HG03571 (cell line): ENCODE results near the gene NREP.

Experiments used
- ATAC-seq: cut with Tn5 transposase; IDR thresholded peaks from one replicate; pipeline ENCODE4 v1.9.1; 2021; ENCODE audit not compliant: unreplicated experiment

Gene NREP

DNA sequence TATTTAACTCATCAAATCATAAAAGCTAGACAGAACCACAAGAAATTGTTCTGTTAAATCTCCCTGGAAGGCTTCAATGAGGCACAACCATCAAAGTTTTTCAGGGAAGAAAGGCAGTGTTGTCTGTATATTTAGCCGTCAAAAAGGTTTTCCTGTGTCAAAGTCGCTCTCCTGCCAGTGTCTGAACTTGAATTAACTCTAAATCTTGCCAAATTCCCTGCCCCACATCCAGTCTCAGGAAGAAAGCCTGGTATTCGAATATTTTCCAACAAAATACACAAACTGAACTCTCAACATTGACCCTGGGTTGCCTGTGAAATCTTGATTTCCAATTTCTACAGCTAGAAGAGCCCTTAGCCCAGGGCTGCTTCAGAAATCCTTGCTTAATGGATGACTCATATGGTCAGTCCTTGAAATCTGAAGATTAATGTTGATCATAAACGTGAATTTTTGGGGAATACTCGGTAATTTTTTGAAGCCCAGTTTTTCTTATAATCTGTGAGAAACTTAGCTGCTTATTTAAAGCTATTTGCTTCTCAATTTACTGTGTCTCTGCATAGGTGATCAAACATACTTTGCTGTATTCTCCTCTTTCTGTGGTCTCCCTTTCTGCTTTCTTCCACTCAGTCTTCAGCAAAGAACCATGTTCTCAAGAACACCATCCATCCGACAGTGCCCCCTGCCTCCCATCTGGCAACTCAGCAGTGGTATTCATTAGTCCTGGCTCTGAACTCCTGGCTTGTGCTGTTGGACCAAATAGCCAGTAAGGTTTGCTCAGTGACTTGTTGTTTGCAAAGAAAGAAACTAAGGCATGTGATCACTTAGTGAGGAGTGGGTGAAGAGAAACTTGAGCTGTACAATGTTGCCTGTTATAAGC is 58.9 kb downstream of the NREP start:
- ATAC-seq = no peak

DNA sequence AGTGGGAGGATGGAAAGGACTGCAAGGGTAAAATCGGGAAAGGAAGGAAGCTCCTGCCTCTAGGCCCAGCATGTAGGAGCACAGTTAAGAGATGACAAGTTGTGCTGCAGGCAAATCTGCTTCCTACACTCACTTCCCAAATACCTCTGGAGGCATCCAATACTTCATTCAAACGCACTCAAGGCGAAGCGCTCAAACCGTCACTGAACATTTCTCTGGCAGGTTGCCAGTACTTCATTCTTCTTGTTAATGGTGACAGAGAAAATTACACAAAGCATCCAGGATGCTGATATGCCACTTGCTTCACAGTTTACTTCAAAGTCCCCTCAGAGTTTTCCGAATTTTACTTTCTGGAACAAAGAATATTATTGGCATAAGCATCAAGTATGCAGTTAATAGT is 59.8 kb downstream of the NREP start:
- no peak for ATAC-seq

DNA sequence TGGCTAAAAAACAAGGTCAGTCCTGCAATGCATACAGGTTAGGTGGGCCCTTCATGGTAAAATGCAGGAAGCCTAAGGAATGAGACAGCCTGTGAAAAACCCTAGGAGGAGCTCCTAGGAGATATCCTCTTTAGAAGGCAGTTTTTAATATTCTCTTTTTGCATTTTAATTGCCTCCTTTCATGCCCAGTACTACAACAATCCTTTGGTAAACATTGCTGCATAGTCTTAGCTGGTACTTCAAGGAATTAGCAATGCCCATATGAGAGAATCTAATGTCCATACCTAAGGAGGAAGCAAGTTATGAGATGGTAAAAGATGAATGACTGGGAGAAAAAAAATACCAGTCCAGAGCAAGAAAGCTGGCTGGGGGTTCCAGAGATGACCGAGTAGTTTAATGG is 61.0 kb downstream of the NREP start:
- no peak for ATAC-seq

DNA sequence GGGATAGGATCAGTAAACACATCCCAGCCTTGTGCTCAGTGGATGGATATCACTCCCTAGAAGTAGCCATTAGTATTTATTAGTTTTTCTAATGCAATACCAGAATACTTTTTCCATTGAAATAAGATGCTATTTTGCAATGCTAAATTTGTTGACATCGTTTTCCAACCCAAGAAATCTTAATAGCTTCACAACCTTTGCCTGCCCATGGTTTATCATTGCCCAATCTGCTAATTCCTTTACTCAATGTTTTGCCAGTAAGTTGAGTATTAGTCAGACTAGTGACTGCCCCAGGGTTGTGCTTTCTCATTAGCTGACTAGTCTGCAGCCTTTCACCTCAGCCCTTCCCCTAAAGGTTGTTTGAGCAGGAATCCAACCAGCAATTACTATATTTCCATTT is 62.9 kb downstream of the NREP start:
- ATAC-seq = no peak

DNA sequence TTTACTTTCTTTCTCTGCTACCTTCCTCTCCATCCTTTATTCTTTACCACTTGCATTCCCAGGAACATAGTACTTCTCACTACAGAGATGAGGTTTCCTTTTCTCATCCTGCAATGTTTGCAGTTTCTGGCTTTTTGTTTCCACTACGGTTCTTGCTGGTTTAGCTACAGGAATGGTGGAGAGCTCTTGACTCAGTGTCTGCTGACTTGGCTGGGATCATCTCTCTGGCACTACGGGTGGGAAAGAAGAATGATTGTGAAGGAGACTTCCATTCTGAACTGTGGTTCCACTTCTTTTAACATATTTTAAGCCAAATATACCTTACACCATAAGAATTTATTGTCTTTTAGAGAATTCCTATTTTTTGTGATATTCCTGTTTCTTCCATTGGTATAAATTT is 65.1 kb downstream of the NREP start:
- ATAC-seq = no peak

DNA sequence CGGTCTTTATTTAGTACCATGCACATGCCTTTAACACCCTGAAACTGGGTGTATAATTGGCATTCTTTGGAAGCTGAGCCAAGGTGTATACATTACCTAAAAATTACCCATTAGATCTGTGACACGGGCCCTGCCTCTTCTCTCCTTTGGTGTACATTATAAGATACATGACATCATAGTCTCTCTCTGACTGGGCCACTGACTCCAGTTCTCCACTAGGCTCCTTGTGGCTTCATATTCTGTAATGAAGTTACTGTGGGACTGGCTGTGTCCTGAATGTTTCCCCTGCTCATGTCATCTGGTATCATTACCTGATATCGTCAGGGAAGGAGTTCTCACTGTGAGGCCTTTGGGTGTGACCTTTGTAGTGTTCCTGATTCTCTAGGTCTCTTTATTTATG is 65.5 kb downstream of the NREP start:
- ATAC-seq = no peak

DNA sequence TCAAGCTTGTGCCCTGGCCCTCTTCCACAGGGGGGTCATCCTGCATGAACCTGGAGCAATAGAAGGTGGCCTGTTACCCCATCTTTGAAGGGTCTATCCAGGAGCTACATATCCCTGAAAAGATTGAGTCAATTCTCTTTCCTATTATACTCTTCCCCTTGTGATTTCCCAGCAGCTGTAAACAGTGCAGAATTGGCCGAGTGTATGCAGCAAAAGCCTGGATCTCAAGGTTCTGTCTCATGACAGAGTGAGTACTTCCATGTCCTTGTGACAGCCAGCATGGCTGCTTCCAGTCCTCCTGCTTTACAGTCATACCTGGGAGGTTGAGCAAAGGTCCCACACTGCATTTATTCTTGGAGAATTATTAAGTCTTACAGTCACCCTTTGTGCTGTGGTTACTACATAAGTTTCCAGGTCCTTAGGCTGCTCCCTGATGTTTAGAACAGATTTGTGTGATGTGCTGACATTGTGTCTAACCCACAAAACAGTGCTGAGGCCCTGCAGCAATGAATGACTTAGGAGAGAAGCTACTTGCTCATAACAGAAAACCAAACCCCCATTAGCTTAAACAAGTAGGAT is 67.5 kb downstream of the NREP start:
- no peak for ATAC-seq

DNA sequence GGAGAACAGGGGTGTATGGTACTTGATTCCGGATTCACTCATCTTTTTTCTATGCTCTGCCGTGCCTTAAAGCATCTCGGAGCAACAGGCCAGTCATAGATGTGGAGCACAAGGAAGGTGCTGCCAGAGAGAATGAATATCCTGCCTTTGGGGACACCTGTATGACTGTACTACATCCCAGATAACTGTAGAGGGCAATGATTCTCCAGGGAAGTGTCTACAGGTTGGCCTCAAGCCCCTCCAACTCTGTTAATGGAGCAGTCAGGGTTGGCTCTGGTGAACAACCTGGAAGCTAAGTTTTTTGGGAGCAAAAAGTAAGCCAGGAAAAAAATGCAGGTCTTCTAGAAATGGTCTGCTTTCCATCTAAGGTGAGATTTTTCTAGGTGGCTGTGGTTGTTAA is 71.0 kb downstream of the NREP start:
- peak; percentile 58 for ATAC-seq

DNA sequence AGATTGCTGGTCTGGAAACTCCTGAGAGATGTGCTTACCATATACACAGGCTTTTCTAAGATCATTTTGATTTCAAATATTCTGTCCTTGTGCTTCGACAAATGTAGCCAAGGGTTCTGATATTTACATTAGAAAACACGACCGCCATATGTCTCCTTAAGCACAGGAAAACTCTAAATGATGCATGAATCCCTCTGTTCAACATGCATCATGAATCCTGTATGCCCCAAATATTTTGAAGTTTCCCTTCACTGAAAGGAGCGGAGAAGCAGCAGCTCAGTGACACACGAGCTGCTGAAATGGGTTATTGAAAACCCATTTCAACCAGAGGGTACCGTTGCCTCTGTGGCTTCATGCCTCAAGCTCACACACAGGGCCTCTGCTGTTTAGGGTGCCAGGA is 74.4 kb downstream of the NREP start:
- no peak for ATAC-seq

DNA sequence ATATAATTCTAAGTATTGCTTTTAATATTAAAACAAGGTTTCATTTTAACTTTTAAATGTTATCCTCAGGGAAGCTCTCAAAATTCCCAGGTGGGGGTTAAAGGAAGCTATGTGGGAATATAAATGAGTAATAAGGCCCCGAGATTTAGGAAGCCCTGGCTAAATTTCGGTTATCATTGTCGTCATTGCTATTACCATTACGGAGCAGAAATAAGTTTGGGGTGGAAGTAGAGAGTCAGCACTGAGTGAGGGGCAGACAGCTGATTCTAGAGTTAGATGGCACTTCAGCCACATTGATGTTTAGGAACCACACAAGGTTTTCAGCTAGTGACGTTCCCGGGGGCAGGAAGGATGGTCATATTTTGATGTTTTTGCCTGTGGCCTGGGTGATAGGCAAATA is 74.9 kb downstream of the NREP start:
- no peak for ATAC-seq

DNA sequence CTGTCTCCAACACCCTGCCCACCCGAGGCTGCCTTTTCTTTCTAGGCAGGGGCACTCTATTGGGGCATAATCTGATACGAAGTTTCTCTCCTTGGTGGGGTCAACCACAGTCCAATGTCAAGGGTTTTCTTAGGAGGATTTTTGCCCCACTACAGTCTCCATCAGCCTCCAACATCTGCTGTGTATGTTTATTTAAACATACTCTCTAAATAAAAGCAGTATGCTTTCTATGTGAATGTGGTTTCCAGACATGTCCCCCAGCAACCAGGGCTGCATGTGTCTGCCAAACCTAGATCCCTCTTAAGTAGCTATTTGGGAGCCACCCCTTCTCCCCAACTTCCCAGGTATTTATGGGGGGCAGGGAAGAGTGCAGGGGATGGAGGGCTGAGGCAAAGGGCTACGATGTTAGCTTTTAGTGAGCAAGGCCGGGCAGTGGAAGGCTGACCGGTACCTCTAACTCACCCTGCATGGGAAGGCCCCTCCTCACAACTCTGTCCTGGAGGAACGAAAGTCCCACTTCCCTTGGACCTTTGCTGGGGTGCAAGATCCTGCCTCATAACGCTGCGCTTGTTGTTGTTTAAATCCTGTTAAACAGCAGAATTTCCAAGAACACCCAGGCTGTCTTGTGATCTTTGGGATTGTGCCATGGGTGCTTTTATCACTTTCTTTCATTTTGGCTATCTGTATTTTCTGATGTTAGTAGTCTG is 75.4 kb downstream of the NREP start:
- ATAC-seq = no peak

DNA sequence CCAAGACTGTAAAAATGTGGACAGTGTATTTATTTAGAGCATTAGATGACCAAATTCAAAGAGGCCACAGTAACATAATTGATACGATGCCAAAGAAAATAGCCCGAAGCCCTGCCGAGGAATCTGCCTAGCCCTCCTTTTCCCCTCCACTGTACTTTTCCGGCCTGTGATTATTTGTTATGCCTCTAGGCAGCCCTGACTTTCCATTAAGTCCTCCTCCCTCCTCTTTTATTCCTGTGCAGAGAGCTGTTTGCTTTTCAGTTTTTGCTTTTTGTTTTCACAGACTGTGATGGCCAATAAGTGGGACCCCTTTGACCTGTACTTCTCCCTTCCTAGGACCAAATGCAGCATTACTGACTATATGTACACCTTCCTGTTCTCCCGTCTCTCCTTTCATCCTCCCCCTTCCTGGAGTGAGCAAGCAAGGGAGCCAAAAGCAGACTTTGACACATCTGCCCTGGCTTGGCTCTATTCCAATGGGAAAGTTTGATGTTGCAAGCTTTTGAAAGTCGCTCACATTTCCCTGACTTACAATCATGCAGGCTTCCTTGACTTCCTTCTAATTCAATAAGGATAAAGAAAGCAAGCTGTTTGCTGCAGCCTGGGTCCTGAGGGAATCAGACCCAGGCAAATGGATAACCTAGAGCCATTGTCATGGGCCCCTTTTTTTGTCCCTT is 76.1 kb downstream of the NREP start:
- ATAC-seq = no peak

DNA sequence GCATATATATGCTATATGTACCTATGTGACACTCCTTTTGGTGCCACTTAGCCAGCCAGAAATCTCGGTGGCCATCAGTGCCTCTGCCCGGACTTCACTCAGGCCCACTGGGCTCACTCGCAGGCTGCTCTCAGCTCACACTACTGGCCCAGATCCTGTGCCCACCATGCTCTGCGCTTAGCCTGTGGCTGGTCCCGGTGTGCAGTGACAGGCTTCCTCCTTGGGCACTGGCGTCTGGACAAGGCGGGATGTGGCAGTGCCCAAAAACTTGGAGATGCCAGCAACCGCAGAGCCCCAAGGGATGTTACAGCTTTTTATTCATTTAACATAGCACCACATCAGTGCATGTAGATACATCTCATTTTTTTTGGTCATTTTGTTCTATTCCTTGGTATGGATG is 77.4 kb downstream of the NREP start:
- ATAC-seq = no peak
